ENCODE data around the gene DNAH3. TPM values are rescaled to one million over a fixed set of nuclear protein-coding genes. Genes with fewer than 3 reads are reported as not detected.

DNAH3 gene
- total RNA-seq, 1 experiment from 2014 or later, result 0.24 TPM

DNA sequence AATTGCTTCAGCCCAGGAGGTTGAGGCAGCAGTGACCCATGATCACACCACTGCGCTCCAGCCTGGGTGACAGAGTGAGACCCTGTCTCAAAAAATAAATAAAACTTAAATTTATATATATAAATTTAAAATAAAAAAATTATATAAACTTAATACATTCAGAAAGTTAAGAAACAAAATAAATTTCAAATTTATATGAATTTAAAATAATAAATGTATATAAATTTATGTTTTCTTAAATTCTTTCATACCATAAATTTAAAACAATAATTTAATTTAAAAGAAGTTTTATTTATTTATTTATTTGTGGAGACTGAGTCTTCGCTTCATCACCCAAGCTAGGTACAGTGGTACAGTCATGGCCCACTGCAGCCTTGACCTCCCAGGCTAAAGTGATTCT lies 229.8 kb downstream of the DNAH3 start:
- H2BK15ac ChIP-seq (ENCODE audit: low read depth, low read length), result no peak overlapping the region
- Mint-ChIP-seq H3K4me3 (no peak overlapping the region), H3K9me3 (no peaks in the 10 kb centered on the region), H3K27me3 (ENCODE audit: low read depth) (no peaks in the 10 kb centered on the region), H3K36me3 (ENCODE audit: insufficient read depth in 1 of 3, low read depth in 3 of 3) (peaks cover 6 to 9% (median 7%) of the 10 kb centered on the region in 3 experiments; a peak in 5 of 7 replicates), H3K27ac (no peak overlapping the region), H3K4me1 (peaks cover 11 to 12% of the 10 kb centered on the region in 2 experiments)
- no peak overlapping the region for H2AFZ ChIP-seq (ENCODE audit: low read length)
- no peak overlapping the region for H3K14ac ChIP-seq (ENCODE audit: insufficient read depth, low read length)
- no peak overlapping the region for H2BK12ac ChIP-seq (ENCODE audit: insufficient read length, low read depth, low read length)
- no peaks in the 10 kb centered on the region for H3K23me2 ChIP-seq (ENCODE audit: insufficient read length, low read depth, low read length, poor library complexity, severe bottlenecking)
- DNase-seq, result no peak
- no peak overlapping the region for H3T11ph ChIP-seq (ENCODE audit: low read length)
- H4K8ac ChIP-seq (replicated peaks; ENCODE audit: insufficient read length, low read depth, low read length), result no peak overlapping the region
- no peaks in the 10 kb centered on the region for H3K27me3 ChIP-seq (ENCODE audit: insufficient read depth, low read length)
- TF ChIP-seq, protein P1, sequence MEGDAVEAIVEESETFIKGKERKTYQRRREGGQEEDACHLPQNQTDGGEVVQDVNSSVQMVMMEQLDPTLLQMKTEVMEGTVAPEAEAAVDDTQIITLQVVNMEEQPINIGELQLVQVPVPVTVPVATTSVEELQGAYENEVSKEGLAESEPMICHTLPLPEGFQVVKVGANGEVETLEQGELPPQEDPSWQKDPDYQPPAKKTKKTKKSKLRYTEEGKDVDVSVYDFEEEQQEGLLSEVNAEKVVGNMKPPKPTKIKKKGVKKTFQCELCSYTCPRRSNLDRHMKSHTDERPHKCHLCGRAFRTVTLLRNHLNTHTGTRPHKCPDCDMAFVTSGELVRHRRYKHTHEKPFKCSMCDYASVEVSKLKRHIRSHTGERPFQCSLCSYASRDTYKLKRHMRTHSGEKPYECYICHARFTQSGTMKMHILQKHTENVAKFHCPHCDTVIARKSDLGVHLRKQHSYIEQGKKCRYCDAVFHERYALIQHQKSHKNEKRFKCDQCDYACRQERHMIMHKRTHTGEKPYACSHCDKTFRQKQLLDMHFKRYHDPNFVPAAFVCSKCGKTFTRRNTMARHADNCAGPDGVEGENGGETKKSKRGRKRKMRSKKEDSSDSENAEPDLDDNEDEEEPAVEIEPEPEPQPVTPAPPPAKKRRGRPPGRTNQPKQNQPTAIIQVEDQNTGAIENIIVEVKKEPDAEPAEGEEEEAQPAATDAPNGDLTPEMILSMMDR (conservative IDR thresholded peaks at IDR 0.05), result no peak
- H3K9me3 ChIP-seq (ENCODE audit: control insufficient read depth, low read depth, low read length), result no peaks in the 10 kb centered on the region
- H2BK5ac ChIP-seq (ENCODE audit: insufficient read length, low read length), result no peak overlapping the region
- H4K5ac ChIP-seq (ENCODE audit: insufficient read length, low read depth, low read length), result no peak overlapping the region
- no peaks in the 10 kb centered on the region for H3K4me1 ChIP-seq (ENCODE audit: insufficient read depth, low read length)
- H4K20me1 ChIP-seq (ENCODE audit: control insufficient read depth, insufficient read depth, insufficient read length), result no peaks in the 10 kb centered on the region
- no peak overlapping the region for H4K91ac ChIP-seq (ENCODE audit: insufficient read length, low read depth, low read length)
- H3K79me1 ChIP-seq (ENCODE audit: insufficient read depth, low read depth, low read length, poor library complexity, severe bottlenecking), result no peaks in the 10 kb centered on the region
- H2BK20ac ChIP-seq (ENCODE audit: low read depth, low read length, poor library complexity, severe bottlenecking), result no peak overlapping the region
- H3K23ac ChIP-seq (ENCODE audit: insufficient read length, low read depth, low read length), result no peak overlapping the region
- no peak overlapping the region for H3K56ac ChIP-seq (ENCODE audit: insufficient read length, low read depth, low read length)
- H3K4me2 ChIP-seq (ENCODE audit: insufficient read depth, insufficient read length, low read length), result no peak overlapping the region
- no peak overlapping the region for H2BK120ac ChIP-seq (ENCODE audit: low read depth, low read length, poor library complexity, severe bottlenecking)
- no CpG with 5 or more reads among the region's 2 CpGs for WGBS (ENCODE audit: extremely low coverage, insufficient read length, low lambda C conversion rate)
- no peak overlapping the region for H3K9ac ChIP-seq (ENCODE audit: extremely low read depth, insufficient read length, low read length)
- no peaks in the 10 kb centered on the region for H3K79me2 ChIP-seq (ENCODE audit: insufficient read depth, low read length)
- no peak overlapping the region for H3K27ac ChIP-seq (ENCODE audit: insufficient read length, low read depth, low read length)
- H3K4ac ChIP-seq (ENCODE audit: low read depth, low read length), result no peak overlapping the region
- H2AK5ac ChIP-seq (ENCODE audit: insufficient read length, low read length), result no peak overlapping the region
- H3K18ac ChIP-seq (ENCODE audit: insufficient read length, low read depth, low read length), result no peak overlapping the region

All from H9 (cell line).